GM12878 (cell line): ENCODE results near the gene CTIF. TPM values are rescaled to one million over a fixed set of nuclear protein-coding genes. Genes with fewer than 3 reads are reported as not detected.

ENCODE experiments used
- ATAC-seq: fragments of 200-7000 bp; cut with Tn5 transposase; 3 replicates; pipeline ENCODE4 v1.9.1; 2020; ENCODE audit warnings: mild to moderate bottlenecking, moderate library complexity
- BruUV-seq: library from RNA; stranded (reverse); fragments of 400-500 nt; replicated peaks from 2 replicates; lab custom pipeline; 2021; lab: Mats Ljungman, UMichigan
- CTCF ChIA-PET: fragments of 300-600 bp; sonication (Branson Sonifier 250); formaldehyde crosslinking; extraction: SDS; loops from one replicate; lab custom pipeline; 2021; ENCODE audit warnings: inconsistent platforms; lab: Yijun Ruan, JAX
- POLR2A ChIA-PET: fragments of 350-600 bp; formaldehyde crosslinking; extraction: SDS; loops from one replicate; lab custom pipeline; 2021; ENCODE audit warnings: inconsistent platforms; lab: Charles Lee
- RAD21 ChIA-PET: fragments of 300-600 bp; sonication (Branson Sonifier 250); formaldehyde crosslinking; loops from one replicate; lab custom pipeline; 2023; ENCODE audit warnings: antibody characterized with exemption; ENCODE audit not compliant: unreplicated experiment; lab: Charles Lee
- SMC1A ChIA-PET: fragments of 300-600 bp; sonication (Branson Sonifier 250); formaldehyde crosslinking; loops from one replicate; lab custom pipeline; 2023; ENCODE audit not compliant: unreplicated experiment, uncharacterized antibody; lab: Charles Lee
- DNase-seq: peaks from one replicate; pipeline ENCODE4 v3.0.0-alpha.2; 2011; ENCODE audit warnings: low read depth, low spot score
- FAIRE-seq: peaks from 3 replicates; lab custom pipeline; 2011; peaks lifted over from hg19 to GRCh38; lab: Jason Lieb, UNC
- H2AFZ ChIP-seq: 2 replicates; pipeline ENCODE4 v1.6.0; 2011; ENCODE audit warnings: low read depth, low read length, control low read depth; ENCODE audit not compliant: control insufficient read depth
- H3K27ac ChIP-seq: 2 replicates; pipeline ENCODE4 v1.5.1; 2011; ENCODE audit warnings: control low read depth; ENCODE audit not compliant: control insufficient read depth, insufficient read depth
- H3K27me3 ChIP-seq, 2 experiments: replicated peaks in 1 of 2; 2 replicates each; pipeline versions ENCODE4 v1.6.0 to v1.6.1; 2011; ENCODE audit warnings: low read length in 1 of 2; ENCODE audit not compliant: control insufficient read depth in 2 of 2, insufficient read depth in 2 of 2
- H3K36me3 ChIP-seq, 2 experiments: 2 replicates each; pipeline ENCODE4 v1.5.1; 2011; ENCODE audit warnings: low read length in 1 of 2; ENCODE audit not compliant: control insufficient read depth in 2 of 2, insufficient read depth in 2 of 2
- H3K4me1 ChIP-seq: 2 replicates; pipeline ENCODE4 v1.6.1; 2011; ENCODE audit warnings: mild to moderate bottlenecking, low read length, moderate library complexity, mixed read lengths; ENCODE audit not compliant: control insufficient read depth, insufficient read depth
- H3K4me2 ChIP-seq: 2 replicates; pipeline ENCODE4 v1.6.0; 2011; ENCODE audit warnings: control low read depth; ENCODE audit not compliant: control insufficient read depth, insufficient read depth
- H3K4me3 ChIP-seq: fragments of 200-600 bp; sonication (generic); 2 replicates; pipeline ENCODE4 v1.5.1; 2016
- H3K79me2 ChIP-seq: 2 replicates; pipeline ENCODE4 v1.6.0; 2011; ENCODE audit warnings: low read length; ENCODE audit not compliant: control insufficient read depth, insufficient read depth
- H3K9ac ChIP-seq: 2 replicates; pipeline ENCODE4 v1.8.0; 2011; ENCODE audit warnings: low read length, control low read depth, mixed read lengths; ENCODE audit not compliant: control insufficient read depth, insufficient read depth
- H3K9me3 ChIP-seq: replicated peaks from 3 replicates; pipeline ENCODE4 v1.5.1; 2011; ENCODE audit warnings: mild to moderate bottlenecking, low read length; ENCODE audit not compliant: control insufficient read depth, insufficient read depth
- H4K20me1 ChIP-seq: 2 replicates; pipeline ENCODE4 v1.6.0; 2011; ENCODE audit not compliant: control insufficient read depth, insufficient read depth
- BCL3 ChIP-seq: IDR thresholded peaks from 2 replicates; pipeline ENCODE4 v1.6.1; 2011; ENCODE audit warnings: borderline replicate concordance, low read depth, mild to moderate bottlenecking, moderate library complexity, low read length; ENCODE audit not compliant: insufficient read depth, poor library complexity, severe bottlenecking
- CHD4 ChIP-seq: fragments of 200-600 bp; sonication (generic); IDR thresholded peaks from 2 replicates; pipeline ENCODE4 v1.6.1; 2016; ENCODE audit warnings: mild to moderate bottlenecking
- CTCF ChIP-seq, 3 experiments: IDR thresholded peaks in 2 of 3; conservative IDR thresholded peaks in 1 of 3; 2 replicates each; pipeline ENCODE4 v1.5.1; 2011; ENCODE audit warnings: low read depth in 3 of 3, low read length in 3 of 3, mild to moderate bottlenecking in 3 of 3, control low read depth in 2 of 3, moderate library complexity in 2 of 3, inconsistent platforms in 1 of 3, mixed read lengths in 1 of 3; ENCODE audit not compliant: control insufficient read depth in 2 of 3, insufficient read depth in 1 of 3; ENCODE audit errors: extremely low read depth in 1 of 3
- EGR1 ChIP-seq, 2 experiments: IDR thresholded peaks; 1 replicate in 1 of 2; 2 replicates in 1 of 2; pipeline ENCODE4 v1.6.1; 2011 to 2012; ENCODE audit warnings: low read depth in 2 of 2, low read length in 2 of 2, borderline replicate concordance in 1 of 2, mild to moderate bottlenecking in 1 of 2, moderate library complexity in 1 of 2
- EZH2 ChIP-seq: IDR thresholded peaks from 2 replicates; pipeline ENCODE4 v1.6.1; 2012; ENCODE audit warnings: low read depth, mild to moderate bottlenecking, control low read depth, inconsistent platforms, low read length, borderline replicate concordance; ENCODE audit not compliant: control insufficient read depth
- IKZF2 ChIP-seq, 2 experiments: fragments of 450-650 bp; IDR thresholded peaks; 2 replicates each; pipeline ENCODE4 v1.6.1; 2017; ENCODE audit warnings: mild to moderate bottlenecking in 2 of 2, moderate library complexity in 2 of 2
- MXI1 ChIP-seq: fragments of 150-350 bp; IDR thresholded peaks from 2 replicates; pipeline ENCODE4 v1.6.1; 2011; ENCODE audit warnings: low read depth, mild to moderate bottlenecking, inconsistent platforms, low read length, improper control_type of control experiment
- NKRF ChIP-seq: fragments of 450-650 bp; conservative IDR thresholded peaks from 2 replicates; pipeline ENCODE4 v1.6.1; 2017; ENCODE audit warnings: mild to moderate bottlenecking, moderate library complexity
- NRF1 ChIP-seq: conservative IDR thresholded peaks from 2 replicates; pipeline ENCODE4 v1.6.1; 2011; ENCODE audit warnings: mild to moderate bottlenecking, low read depth, low read length, improper control_type of control experiment
- RCOR1 ChIP-seq: conservative IDR thresholded peaks from 2 replicates; pipeline ENCODE4 v1.6.1; 2012; ENCODE audit warnings: low read depth, low read length, improper control_type of control experiment
- SPI1 ChIP-seq: IDR thresholded peaks from 2 replicates; pipeline ENCODE4 v1.6.1; 2011; ENCODE audit warnings: low read depth, mild to moderate bottlenecking, low read length, moderate library complexity, borderline replicate concordance; ENCODE audit not compliant: insufficient read depth
- STAT1 ChIP-seq: fragments of 450-650 bp; conservative IDR thresholded peaks from 2 replicates; pipeline ENCODE4 v1.6.1; 2014; ENCODE audit warnings: antibody characterized with exemption, mild to moderate bottlenecking
- STAT3 ChIP-seq: IDR thresholded peaks from 2 replicates; pipeline ENCODE4 v1.6.1; 2011; ENCODE audit warnings: low read depth, low read length, improper control_type of control experiment
- ZNF622 ChIP-seq: fragments of 450-650 bp; IDR thresholded peaks from 2 replicates; pipeline ENCODE4 v1.6.1; 2017; ENCODE audit warnings: mild to moderate bottlenecking, inconsistent platforms
- ZNF687 ChIP-seq: fragments of 450-650 bp; IDR thresholded peaks from 2 replicates; pipeline ENCODE4 v1.6.1; 2017; ENCODE audit warnings: mild to moderate bottlenecking, moderate library complexity
- WGBS: methylation state at CpG from one replicate; pipeline ENCODE4 v1.1.6; 2016; ENCODE audit warnings: low lambda C conversion rate; ENCODE audit not compliant: insufficient replicate concordance, insufficient coverage; ENCODE audit errors: missing lambda C conversion rate; 5-methylcytosine and 5-hydroxymethylcytosine counted together
- in situ Hi-C: fragments of 300-500 bp; cut with MboI; formaldehyde crosslinking; loops from 9 replicates; pipeline ENCODE4 v1.14.3; 2018; ENCODE audit warnings: mixed read lengths
- intact Hi-C: fragments of 100-400 bp; cut with micrococcal nuclease; formaldehyde crosslinking; loops from one replicate; pipeline ENCODE4 v1.14.2; 2022; ENCODE audit not compliant: unreplicated experiment
- polyA plus RNA-seq, 11 experiments: library from polyadenylated mRNA; depleted of rRNA in 4 of 11; unstranded in 6 of 11; stranded (reverse) in 5 of 11; fragments of >200 nt; fragmentation: Nextera tagmentation in 4 of 11; fragmentation: Illumina TruSeq in 1 of 11; extraction: Ambion mirVana in 4 of 11; extraction: Trizol in 1 of 11; gene quantifications; 1 replicate in 1 of 11; 2 replicates in 10 of 11; pipeline versions ENCODE4 v1.2.1 to v1.2.3, GENCODE V29; 2011 to 2016; ENCODE audit warnings: inconsistent platforms in 2 of 11, missing spikeins in 2 of 11, low read depth in 1 of 11
- total RNA-seq, 4 experiments: library from RNA; depleted of rRNA in 3 of 4; stranded (reverse); fragments of >200 nt in 3 of 4; fragmentation: Illumina TruSeq in 1 of 4; extraction: Trizol in 1 of 4; gene quantifications; 2 replicates each; pipeline versions ENCODE4 v1.2.1 to v1.2.3, GENCODE V29; 2013 to 2021

CTIF gene
- total and polyA plus RNA-seq, 10 of the 15 experiments (the other 5 are each of a cell fraction or from before 2014, with no cell fraction given) = 0.06 to 11.6 (median 2.5) TPM

GRCh38 chr18:48569915-48570264, 31.1 kb downstream of the CTIF start:
- H2AFZ ChIP-seq = no peak overlapping the region
- RAD21 ChIA-PET = no interaction called here
- 33% methylated on average over 4 of the region's 4 CpGs for WGBS
- H3K27ac ChIP-seq = no peak overlapping the region
- H4K20me1 ChIP-seq = no peaks in the 10 kb centered on the region
- DNase-seq (no peak), ATAC-seq (no peak), FAIRE-seq (no peak)
- SMC1A ChIA-PET = no interaction called here
- no peaks in the 10 kb centered on the region for H3K36me3 ChIP-seq
- no peaks in the 10 kb centered on the region for H3K79me2 ChIP-seq
- no peaks in the 10 kb centered on the region; the same call in 2 of the 3 replicates for H3K9me3 ChIP-seq
- CTCF ChIA-PET = no interaction called here
- no peak overlapping the region for H3K4me3 ChIP-seq
- in situ Hi-C loops = no loop called here
- H3K4me1 ChIP-seq = no peaks in the 10 kb centered on the region
- no peak overlapping the region for H3K4me2 ChIP-seq
- no peak overlapping the region for H3K9ac ChIP-seq
- BruUV-seq = no TSS peak
- no peaks in the 10 kb centered on the region for H3K27me3 ChIP-seq
- POLR2A ChIA-PET = no interaction called here
- intact Hi-C loops = no loop called here
- no peak for TF ChIP-seq ZNF622
- TF ChIP-seq STAT3 = no peak
- TF ChIP-seq SPI1 = no peak
- no peak for TF ChIP-seq CHD4
- TF ChIP-seq RCOR1 = no peak
- no peak for TF ChIP-seq NRF1
- TF ChIP-seq EZH2 = no peak
- no peak for TF ChIP-seq BCL3
- no peak for TF ChIP-seq STAT1
- no peak for TF ChIP-seq ZNF687
- TF ChIP-seq EGR1 (IDR thresholded peaks at IDR 0.05; ENCODE audit: borderline replicate concordance in 1 of 2, low read depth in 2 of 2, low read length in 2 of 2) = no peak
- TF ChIP-seq CTCF (IDR thresholded peaks at IDR 0.05 in 2 of 3, conservative IDR thresholded peaks at IDR 0.05 in 1 of 3; ENCODE audit: control insufficient read depth in 2 of 3, extremely low read depth in 1 of 3, insufficient read depth in 1 of 3, low read depth in 3 of 3, low read length in 3 of 3) = no peak
- TF ChIP-seq NKRF = no peak
- TF ChIP-seq IKZF2 (IDR thresholded peaks at IDR 0.05) = no peak
- no peak for TF ChIP-seq MXI1
